RKO (cell line): Measurements from ENCODE around the gene ZBTB37.
"Not testable (repeated sequence)": the region's sequence is repeated elsewhere in the genome, so short reads cannot be mapped to it uniquely, and the experiment has no call there.

Experiments
- DNase-seq: peaks from one replicate; pipeline ENCODE4 v3.0.0-alpha.2; 2016; ENCODE audit warnings: low spot score

The ZBTB37 gene, protein sequence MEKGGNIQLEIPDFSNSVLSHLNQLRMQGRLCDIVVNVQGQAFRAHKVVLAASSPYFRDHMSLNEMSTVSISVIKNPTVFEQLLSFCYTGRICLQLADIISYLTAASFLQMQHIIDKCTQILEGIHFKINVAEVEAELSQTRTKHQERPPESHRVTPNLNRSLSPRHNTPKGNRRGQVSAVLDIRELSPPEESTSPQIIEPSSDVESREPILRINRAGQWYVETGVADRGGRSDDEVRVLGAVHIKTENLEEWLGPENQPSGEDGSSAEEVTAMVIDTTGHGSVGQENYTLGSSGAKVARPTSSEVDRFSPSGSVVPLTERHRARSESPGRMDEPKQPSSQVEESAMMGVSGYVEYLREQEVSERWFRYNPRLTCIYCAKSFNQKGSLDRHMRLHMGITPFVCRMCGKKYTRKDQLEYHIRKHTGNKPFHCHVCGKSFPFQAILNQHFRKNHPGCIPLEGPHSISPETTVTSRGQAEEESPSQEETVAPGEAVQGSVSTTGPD

DNA sequence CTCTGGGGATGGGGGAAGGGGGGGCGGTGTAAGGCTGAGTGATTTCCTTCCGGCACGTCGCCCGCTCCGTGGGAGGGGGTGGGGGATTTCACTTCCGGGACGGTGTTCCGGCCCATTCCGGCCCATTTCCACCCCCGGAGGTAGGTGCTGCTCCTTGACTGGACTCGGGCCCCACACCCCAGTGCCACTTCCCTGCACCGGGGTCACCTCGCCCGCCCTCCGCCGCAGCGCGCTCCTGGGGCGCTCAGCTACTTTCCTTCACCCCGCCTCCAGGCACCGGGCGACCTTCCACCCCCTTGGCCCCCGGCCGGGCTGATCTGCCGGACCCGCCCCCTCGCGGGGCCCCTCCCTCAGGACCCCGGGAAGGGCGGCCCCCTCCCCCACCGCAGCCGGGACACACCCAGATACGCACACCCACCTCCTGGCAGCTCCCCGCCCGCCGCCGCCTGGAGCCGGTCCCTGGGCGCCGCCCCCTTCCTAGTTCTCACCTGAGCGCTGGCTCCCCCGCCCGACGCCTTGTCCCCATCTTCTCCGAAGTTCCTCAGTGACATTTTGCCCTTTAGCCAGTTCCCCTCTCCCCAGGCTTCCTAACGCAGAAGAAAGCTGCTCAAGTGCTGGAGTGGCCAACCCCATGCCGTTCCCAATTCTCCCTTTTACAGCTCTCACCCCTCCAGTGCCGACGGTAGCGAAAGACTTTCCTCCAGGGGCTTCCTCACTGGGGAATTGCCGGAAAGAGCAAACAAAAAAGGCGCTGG lies at the start of gene ZBTB37:
Gene ZBTB37 (plus strand): TSS at position 115 of the 755 bp plus-strand sequence. CDS start 1,846 bp downstream, outside the sequence.
- DNase-seq, result peak; percentile 83

DNA sequence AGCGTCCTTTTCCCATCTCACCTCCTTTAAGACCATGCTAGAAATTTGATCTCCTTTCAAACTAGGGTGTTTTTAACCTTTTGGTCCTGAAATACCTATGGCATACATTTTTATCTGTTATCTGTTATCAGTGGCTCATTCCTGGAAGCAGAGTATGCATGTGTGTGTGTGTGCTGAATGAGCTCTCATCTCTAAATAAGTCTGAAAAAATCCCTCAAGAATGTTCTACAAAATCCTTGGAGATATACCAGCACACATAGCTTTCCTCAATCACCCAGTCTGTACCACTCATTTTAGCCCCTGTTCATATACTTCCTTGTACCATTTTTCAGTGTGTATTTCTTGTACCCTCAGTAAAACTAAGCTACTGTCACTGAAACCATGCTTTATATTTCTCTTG lies 49.7 kb upstream of the ZBTB37 start:
- no peak for DNase-seq

DNA sequence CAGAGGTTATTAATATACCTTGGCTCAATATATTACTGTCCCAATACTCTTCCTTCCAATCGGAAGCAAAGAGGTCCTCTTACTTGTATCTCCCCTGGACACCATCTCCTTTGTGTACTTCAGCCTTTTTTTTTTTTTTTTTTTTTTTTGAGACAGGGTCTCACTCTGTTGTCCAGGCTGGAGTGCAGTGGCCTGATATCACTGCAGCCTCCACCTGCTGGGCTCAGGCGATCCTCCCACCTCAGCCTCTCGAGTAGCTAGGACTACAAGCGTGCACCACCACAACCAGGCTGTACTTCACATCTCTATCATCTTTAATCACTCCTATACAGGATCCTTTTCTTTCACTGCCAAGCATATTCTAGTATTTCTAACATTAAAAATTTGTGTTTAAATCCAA lies 46.5 kb upstream of the ZBTB37 start:
- DNase-seq, result no peak

DNA sequence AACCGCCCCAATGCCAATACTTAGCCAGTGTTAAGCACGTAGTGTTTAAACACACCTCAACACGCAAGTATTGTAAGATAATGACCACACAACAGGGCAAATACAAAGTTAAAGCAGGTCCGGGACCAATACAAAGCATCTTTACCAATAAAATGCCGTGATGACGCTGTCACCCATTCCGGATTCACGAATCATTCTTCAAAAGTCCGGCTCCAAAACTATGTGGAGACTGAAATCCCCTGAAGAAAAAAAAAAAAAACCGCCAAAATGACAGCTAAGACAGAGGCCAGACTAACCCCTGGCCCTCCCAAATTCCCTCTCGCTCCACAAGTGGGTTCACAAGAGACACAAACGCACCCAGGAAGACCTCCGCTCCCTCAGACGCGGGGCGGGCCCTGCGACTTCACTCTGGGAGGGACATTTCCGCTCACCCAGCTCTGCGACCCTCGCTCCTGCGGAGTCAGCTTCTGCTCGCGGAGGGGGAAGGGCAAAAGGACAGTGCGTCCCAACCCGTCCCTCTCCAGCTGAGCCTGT lies 44.3 kb upstream of the ZBTB37 start:
- DNase-seq, result peak; percentile 72

DNA sequence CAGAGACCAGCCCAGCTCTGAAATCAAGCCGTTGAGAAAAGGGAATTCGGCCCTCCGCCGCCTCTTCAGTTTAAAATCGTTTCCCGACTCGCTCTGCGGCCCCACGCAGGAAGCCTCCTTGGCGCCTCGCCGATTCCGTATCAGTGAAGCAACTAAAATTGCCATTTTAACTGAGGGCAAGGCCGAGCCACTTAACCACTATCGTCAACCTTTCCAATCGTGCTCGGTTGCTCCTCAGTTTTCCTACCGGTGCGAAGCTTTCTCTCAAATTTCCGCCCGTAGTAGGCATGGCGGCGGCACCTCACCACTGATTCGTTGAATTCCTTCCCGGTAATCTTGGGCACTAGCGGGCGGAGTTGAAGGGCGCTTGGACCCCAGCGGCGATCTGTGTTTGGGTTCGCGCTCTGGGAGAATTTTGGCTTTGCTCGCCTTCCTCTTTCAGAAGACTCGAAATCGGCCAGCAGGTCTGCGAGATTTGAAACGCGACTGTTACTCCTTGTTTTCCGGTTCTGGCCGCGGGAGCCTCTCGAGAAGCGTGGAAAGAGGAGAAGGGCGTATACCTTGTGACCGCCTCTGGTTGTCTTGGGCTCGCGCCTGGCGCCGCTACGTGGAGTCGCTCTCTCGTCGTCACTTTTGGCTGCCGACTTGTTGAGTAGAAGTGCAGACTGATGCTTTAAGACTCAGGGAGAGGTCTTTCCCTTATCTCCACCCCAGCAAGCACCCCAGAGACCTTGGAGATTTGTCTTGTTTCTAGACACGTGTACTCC lies 43.7 kb upstream of the ZBTB37 start, which contains the start of the genes CENPL and DARS2:
Gene CENPL (minus strand): TSS at position 569 of the 767 bp plus-strand sequence. CDS start 13,584 bp downstream, outside the sequence.
Gene DARS2 (plus strand): TSS at position 359 of the 767 bp plus-strand sequence. CDS start 557 bp downstream, outside the sequence.
- peak; percentile 98 for DNase-seq

DNA sequence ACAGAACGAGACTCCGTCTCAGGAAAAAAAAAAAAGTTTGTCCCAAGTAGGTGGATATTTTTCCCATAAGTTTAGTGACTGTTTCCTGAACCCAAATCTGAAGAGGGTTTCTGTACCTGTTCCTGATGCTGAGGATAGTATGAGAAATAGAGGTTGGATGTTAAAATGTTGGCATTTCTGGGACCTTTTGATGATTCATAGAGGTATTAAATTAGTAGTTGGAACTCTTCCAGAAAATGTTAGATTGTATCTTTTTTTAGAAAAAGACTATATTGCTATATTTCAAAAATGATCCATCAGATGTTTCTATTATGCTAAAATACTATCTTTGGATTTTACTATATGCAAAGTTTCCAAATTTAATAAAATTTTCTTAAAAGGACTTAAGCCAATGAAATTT lies 40.6 kb upstream of the ZBTB37 start:
- no peak for DNase-seq

DNA sequence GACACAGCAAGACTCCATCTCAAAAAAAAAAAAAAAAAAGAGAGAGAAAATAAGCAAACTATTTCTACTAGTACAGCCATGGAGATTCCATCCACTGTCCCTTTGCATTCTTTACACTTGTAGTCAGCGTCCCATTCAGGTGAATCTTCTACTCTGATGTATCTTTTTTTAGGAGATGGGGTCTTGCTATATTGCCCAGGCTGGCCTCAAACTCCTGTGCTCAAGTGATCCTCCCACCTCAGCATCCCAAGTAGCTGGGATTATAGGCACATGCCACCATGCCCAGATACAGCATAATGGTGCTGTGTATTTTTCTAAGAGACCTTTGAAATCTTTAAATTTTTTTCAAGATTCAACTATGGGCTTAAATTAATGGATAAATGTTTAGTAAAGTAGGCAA lies 35.4 kb upstream of the ZBTB37 start:
- DNase-seq, result no peak

DNA sequence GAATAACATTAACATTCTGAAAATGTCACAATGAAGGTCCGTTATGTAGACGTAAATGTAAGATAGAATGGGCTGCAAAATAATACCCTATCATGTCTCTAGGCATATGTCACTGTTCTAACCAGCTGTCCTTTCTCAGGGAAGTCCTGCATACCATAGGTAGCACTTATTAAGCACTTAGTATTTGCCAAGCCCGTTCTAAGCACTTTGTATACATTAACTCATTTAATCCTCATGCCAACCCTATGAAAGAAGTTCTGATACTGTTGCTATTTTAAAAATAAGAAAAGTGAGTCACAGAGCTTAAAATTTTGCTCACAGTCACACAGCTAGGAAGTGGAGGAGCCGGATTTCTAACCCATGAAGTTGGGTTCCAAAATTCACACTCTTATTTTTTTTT lies 16.1 kb upstream of the ZBTB37 start:
- DNase-seq, result no peak

DNA sequence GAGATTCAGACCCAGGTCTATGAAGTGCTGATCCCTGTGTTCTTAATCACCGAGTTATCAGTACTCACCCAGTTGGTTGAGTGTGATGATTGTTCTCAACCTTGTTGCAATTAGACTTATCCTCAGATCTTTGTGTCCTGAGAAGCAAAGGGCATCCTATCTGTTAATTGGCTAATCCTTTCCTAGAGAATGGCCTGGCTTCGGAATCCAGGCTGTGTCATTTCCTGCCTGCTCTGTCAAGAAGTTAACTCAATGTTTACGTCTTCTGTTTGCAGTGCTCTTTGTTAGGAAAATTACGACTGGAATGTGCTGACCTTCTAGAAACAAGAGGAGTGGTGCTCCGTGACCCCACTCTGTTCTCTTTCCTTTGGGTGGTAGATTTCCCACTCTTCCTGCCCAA lies 15.1 kb upstream of the ZBTB37 start:
- no peak for DNase-seq

DNA sequence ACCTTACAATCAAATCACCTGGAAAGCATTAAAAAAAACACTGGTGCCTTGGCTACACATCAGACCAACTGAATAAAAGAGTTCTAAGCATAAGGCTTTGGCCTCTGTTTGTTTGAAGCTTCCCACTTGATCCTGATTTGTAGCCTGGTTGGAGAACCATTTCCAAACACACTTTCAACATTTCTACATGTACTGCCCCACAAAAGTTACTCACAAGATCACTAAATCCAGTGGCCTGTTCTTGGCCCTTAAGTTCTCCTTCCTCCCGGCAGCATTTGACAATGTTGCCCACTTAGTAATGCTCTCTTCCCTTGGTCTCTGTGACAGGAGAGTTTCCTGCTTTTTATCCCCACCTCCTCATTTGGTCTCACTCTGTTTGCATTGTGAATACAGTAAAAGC lies 12.2 kb upstream of the ZBTB37 start:
- DNase-seq, result no peak

DNA sequence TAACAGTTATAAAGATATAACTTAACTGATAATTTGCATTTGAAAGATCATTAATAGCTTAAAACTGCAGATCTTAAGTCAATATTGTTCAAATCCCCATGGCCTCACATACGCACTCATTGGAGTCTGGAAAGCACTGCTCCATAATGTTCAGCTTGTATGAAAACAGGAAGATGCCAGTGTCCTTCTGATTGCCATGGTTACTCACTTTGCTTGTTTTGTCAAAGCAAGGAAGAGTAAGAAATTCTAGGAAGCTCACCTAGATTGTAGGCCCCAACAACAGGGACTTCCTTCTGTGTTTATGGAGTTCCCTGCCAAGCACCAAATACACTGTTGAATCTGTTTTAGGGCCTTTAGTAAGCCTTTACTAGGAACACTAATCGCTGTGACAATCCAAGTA lies 11.3 kb upstream of the ZBTB37 start:
- no peak for DNase-seq

DNA sequence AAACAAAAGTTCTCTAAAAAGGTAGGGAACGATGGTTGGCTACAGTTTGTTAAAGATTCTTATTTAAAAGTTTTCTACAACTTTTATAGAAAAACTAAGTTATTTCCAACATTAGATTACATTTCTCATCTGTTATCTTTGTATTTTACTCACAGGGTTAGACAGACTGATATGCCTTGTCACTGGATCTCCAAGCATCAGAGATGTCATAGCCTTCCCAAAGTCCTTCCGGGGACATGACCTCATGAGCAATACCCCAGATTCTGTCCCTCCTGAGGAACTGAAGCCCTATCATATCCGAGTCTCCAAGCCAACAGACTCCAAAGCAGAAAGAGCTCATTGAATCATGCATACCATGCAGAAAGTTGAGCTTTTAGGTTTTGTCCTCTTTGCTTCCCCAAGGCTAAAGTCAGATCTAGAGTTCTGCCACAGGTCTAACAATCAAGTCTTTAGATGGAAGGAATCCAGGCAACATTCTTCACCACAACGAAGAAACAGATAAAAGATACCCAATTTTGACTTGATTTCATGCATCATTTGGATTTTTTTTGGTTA lies 10.7 kb upstream of the ZBTB37 start:
- DNase-seq, result no peak

DNA sequence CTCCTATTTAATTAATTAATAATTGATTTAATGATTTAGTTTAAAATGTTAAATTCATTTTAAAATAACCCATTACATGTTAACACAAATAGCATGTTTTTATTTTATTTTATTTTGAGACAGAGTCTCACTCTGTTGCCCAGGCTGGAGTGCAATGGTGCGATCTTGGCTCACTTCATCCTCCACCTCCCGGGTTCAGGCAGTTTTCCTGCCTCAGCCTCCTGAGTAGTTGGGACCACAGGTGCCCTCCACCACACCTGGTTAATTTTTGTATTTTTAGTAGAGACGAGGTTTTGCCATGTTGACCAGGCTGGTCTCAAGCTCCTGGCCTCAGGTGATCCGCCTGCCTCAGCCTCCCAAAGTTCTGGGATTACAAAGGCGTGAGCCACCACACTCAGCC lies 8.6 kb upstream of the ZBTB37 start:
- not testable (repeated sequence) for DNase-seq

DNA sequence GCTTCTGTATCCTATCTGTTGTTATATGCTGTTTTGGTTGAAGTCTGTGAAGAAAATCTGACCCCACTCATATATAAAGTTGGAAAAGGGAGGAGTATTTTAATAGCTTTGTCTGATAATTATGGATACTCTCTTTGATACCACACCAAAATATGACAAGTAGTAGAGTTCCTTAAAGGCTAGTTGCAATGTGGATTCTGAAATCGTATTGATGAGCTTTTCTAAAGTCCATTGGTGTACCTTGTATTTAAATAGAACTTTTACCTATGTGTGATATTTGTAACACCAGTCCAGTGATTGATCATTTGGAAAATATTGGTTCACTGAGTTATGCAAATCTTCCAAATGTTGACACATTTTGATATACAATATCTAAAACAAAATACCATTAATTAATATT lies 8.1 kb upstream of the ZBTB37 start:
- no peak for DNase-seq

DNA sequence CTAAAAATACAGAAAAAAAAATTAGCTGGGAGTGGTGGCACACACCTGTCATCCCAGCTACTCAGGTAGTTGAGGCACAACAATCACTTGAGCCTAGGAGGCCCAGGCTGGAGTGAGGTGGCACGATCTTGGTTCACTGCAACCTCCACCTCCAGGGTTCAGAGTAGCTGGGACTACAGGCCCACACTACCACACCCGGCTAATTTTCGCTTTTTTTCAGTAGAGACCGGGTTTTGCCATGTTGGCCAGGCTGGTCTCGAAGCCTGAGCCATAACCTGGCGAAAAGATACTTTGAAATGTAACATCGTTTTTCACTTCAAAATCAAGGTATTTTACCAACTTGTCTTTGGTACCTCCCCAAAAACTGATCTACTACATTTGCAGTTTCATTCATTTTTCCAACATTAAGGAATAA lies 6.4 kb upstream of the ZBTB37 start:
- DNase-seq, result no peak

DNA sequence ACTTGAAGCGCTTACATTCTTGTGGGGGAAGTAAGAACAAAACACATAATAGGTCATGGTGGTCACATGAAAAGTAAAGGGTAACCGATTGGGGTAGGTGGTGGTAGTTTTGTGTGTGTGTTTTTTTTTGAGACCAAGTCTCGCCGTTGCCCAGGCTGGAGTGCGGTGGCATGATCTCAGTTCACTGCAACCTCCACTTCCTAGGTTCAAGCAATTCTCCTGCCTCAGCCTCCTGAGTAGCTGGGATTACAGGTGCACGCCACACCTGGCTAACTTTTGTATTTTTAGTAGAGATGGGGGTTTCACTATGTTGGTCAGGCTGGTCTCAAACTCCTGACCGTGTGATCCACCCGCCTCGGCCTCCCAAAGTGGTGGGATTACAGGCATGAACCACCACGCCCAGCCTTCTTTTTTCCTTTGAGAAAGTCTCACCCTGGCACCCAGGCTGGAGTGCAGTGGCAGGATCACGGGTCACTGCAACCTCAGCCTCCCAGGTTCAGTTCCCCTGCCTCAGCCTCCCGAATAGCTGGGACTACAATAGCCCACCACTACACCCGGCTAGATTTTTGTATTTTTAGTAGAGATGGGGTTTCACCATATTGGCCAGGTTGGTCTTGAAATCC lies 5.9 kb upstream of the ZBTB37 start:
- not testable (repeated sequence) for DNase-seq

DNA sequence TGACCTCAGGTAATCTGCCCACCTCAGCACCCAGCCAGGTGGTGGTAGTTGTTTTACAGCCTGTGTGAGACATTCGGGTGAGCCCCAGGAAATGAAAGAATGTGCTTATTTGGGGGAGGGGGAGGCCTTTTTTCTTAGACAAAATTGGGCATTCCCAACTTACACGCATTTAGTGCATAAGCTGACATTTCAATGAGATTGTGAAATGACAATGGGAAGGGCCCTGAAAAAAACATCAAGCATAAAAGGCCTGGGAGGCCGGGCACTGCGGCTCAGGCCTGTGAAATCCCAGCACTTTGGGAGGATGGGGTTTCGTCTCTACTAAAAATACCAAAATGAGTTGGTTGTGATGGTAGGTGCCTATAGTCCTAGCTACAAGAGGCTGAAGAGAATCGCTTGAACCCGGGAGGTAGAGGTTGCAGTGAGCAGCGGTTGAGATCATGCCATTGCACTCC lies 5.4 kb upstream of the ZBTB37 start:
- DNase-seq, result peak; percentile 56

DNA sequence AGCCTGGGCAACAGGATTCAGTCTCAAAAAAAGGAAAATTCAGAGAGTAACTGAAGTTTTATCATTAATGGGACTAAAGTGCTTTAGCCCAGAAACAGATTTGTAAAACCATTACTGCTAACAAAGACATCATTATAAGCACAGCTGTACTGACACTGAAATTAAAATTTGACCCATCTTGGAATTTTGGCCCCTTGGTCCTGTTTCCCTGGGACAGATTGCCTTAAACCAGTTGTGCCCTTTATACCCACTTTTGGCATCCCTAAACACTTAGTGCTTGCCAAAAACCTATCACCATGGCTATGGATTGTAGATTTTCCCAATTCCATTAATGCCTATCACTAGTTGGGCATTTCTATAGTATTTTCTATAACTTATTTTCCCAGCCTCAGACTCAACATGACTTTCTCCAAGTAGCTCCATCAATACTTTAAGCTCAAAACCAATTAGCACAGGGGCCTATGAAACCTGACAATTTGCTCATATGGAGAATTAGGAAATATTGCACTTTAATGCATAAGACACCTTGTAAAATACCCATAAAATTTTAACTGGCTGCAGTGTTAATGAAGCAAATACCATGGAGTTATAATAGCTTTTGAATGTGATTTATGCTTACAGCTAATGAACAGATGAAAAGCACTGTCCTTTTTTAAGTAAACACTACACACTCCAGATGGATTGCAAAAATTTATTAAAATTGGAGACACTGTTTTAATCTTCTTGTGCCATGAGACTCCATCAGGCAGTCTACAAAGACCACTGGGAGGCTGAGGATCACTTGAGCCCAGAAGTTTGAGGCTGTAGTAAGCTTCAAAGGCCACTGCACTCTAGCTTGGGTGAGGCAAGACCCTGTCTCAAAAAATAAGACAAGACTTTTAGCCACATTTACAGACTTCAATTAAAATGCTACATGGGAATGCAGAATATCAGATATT lies 4.7 kb upstream of the ZBTB37 start:
- DNase-seq, result peak; percentile 48

DNA sequence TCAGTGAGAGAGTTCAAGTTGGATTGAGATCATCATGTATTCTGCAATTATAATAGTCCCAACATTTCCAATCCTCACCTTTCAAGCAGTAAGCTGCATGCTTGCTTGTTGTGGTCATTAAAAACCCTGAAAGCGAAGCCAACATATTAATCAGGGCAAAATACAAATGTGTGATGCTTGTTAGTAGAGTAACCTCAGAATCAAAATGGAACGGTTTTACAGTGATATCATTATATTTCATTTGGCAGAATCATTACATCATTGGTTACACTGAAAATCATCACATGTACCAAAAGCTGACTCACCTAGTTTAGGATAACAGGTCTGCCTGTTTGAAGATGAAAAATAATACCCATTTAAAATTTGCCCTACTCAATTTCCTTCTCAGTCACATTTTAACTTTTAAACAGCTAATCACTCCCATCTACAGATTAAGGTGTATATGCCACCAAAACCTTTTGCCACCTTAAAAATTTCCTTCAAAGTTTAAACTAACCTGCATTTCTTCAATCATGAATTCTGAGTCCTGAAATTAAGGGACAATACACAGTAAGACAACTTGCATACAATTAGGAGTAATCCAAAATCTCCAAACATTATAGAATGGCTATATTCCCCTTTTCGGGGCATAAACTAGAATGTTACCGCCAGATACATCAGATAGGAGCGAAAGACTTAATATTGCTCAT lies 3.9 kb upstream of the ZBTB37 start:
- DNase-seq, result peak; percentile 82
